HG02763 (cell line): Measurements from ENCODE around the gene KLK2.

Experiments used
- ATAC-seq: cut with Tn5 transposase; IDR thresholded peaks from one replicate; pipeline ENCODE4 v1.9.1; 2021; ENCODE audit warnings: mild to moderate bottlenecking, moderate library complexity; ENCODE audit not compliant: unreplicated experiment

KLK2 gene

DNA sequence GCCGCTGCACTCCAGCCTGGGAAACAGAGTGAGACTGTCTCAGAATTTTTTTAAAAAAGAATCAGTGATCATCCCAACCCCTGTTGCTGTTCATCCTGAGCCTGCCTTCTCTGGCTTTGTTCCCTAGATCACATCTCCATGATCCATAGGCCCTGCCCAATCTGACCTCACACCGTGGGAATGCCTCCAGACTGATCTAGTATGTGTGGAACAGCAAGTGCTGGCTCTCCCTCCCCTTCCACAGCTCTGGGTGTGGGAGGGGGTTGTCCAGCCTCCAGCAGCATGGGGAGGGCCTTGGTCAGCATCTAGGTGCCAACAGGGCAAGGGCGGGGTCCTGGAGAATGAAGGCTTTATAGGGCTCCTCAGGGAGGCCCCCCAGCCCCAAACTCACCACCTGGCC lies at the start of gene KLK2:
TSS of gene KLK2 (plus strand) at position 384 of the 400 bp plus-strand sequence. CDS start 35 bp downstream, outside the sequence.
- ATAC-seq, result no peak

GRCh38 chr19:50826492-50827240 lies 46.6 kb upstream of the KLK2 start:
- ATAC-seq, result no peak

DNA sequence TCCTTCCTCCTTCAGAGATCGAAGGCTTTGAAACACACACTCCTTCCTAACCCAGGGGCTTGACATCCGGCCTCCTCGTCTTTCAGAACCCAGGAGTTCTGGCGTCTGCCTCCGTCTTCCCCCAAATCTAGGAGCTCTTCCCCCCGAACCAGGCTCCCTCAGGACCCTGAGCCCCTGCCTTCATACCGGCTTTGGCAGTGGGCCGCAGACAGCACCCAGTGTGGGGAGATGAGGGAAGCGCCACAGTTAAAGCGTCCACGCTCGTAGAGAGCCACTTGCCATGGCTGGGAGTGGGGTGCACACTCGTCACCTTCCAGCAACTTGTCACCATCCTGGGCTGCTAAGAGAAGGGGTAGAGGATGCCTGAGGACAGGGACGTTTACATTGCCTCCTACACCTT lies 45.8 kb upstream of the KLK2 start:
- ATAC-seq, result no peak

DNA sequence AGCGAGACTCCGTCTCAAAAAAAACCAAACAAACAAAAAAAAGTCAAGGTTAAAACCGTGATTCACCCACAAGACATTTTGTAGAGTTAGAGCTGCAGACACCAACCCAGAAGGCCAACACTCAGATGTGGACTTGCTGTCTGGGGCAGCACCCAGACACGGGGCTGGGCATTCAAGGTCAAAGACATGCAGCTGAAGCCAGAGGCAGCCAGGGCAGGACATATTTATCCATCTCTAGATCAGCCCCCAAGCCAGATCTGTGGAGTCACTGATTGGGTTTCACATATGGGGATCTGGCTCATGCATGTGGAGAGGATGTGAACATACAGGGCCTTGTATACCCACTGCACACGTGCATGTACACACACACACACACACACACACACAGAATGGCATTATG lies 43.4 kb upstream of the KLK2 start:
- ATAC-seq, result no peak

DNA sequence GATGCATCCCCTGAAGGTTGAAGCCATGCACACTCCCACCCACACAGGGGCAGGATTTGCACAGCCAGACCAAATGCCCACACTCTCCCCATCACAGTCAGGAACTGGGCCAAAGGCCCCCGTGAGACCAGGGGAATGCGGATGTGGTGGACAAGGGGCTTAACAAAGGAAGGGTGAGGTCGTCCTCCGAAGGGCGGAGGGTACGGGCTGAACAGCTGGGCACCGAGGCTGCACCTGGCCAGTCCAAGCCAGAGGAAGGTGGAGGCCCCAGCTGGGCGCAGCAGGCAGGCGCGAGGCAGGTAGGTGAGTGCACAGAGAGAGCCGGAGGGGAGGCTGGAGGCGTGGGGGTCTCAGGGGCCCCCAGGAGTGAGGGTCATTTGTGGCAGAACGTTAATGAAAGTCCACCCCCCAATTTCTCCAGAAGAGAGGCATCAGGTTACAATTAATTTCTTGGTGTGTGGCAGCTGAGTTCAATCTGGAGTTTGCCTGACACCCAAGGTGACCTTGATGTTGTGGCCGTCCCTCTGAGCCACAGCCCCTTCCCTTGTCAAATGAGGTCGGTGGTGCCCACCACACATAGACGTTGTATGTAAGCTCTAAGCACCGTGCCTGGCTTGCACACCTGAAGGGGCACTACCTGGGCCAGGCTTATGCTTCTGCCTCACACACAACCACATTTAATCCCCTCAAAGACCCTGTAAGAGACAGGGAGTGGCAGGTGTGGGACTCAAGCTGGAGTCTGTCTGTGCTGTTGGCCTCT lies 42.8 kb upstream of the KLK2 start:
- ATAC-seq, result no peak

DNA sequence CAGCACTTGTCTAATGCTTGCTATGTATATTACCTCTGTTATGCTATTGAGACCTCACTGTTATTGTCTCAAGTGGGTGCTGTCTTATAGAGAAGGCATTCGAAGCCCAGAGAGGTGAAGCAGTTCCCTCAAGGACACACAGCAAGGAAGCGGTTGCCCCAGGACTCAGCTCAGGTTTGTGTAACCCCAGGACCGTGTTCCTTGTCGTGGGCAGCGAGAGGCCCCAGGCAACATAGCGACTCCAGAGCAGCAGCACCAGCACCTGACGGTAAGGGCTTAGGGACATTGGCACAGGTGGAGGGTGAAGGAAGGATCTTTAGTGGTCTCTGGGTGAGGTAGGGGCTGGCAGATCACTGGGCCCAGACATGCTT lies 42.2 kb upstream of the KLK2 start:
- no peak for ATAC-seq

DNA sequence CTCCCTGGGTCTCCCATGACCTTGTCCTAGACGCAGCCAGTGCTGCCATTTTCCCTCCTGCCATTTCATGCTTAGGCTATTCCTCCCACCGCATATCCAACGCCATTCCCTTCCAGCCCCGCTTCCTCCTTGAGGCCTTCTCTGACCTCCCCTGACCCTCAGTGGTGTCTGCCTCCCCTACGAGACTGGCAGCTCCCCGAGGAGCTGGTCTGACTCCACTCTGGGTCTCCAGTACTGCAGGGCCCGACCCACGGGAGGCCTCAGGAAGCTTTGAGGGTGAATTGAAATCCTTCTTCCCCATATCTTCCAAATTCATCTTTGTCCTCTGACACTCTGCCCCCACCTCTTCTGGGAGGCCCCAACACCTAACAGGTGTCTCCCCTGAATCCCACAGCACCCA lies 40.6 kb upstream of the KLK2 start:
- ATAC-seq, result no peak

DNA sequence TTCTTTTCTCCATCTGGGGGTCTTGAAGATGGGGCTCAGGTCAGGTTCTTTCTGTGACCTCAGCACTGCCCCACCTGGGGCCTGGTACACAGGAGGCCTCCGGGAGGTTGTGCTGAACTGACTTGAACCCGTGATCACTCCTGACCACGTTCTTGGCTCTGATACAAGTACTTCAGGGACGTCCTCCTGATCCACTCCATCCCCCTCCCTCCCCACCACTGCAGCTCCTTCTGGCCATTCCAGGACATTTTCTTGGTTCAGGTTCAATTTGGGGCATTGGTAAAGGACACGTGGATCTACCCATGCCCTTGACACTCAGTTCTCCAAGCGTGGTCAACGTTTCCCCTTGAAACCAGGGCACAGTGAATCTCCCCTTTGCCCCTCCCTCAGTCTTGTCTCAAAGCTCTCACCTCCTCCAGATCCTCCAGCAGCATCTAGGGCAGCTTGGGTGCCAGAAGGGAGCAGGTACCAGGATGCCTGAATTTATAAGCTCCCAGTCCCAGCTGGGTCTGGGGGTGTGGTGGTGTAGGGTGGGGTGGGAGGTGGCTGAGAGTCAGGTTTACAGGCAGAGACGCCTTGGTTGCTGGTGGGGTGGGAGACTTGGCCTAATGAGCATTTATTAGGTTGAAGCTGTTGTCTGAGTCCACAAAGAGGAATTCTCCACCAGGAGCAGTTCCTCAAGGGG lies 40.0 kb upstream of the KLK2 start, which contains the start of gene KLK15:
TSS of gene KLK15 (minus strand) at position 458 of the 685 bp plus-strand sequence. CDS start 2,082 bp downstream, outside the sequence.
- ATAC-seq, result no peak

DNA sequence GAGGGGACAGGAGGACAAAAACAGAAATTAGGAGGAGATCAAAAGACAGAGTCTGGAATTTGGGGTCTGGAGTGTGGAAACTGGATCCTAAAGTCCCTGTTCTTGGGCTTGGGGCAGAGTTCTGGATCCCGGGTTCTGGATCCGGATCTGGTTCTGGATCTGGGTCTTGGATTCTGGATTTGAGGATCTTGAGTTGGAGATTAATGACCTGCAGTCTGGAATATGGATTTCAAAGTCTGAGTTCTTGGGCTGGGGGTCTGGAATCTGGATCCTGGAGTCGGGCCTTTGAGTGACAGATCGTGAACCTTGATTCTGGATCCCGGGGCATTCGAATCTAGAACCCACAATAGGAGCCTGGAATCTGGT lies 39.5 kb upstream of the KLK2 start:
- no peak for ATAC-seq

DNA sequence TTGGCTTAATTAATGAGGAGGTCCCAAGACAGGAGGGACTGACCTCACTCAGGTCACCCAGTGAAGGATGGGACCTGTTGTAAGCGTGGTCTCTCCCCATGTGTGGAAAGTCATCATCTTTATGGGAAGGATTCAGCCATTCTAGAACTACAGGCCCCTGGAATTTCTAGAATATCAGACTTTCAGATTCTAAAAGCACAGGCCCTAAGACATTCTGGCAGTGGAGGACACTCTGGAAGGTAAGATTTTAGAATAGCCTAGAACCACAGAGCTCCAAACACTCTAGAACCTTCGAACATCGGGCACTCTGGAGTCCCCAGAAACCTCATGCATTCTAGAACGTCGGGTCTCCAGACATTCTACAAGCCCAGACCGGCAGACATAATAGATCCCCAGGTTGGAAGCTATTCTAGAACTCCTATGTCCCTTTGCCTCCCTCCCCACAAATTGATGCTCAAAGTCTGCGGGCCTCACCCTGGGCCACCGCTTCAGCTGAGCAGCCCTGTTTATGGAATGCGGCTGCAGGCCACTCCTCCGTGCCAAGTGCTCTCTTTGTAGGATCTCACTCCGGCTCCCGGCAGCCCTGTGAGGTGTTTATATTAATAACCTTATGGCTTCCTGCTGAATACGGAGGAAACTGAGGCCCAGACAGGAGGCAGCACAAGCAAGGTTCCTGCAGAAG lies 38.0 kb upstream of the KLK2 start:
- no peak for ATAC-seq

GRCh38 chr19:50835785-50836542 lies 37.3 kb upstream of the KLK2 start:
- ATAC-seq, result no peak

DNA sequence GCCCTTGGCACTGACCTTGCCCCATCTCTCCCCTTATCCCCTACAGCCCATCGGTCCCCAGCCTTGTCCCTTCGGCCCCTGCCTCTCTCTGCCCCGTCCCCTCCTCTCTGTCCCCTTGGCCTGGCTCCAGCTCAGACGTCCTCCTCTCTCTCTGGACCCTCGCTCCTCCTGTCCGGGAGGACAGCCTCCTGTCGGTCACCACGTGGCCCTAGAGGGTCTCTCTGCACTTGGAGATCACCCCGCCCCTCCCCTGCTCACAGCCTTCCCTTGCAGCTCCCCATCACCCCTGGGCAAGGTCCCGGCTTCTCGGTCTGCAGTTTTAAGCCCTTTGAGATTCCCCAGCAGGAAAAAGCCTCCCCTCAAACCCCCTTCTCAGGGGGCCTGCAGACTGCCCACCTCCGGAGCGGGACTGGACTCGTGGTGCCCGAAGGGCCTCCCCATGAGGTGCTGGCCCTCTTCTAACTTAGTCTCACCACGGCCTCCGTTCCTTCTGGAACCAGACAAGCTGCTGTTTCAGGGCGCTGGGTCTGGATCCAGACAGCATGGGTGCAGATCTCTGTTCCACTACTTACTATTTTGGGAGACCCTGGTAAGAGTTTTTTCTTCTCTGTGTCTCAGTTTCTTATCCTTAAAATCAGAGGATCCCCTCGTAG lies 36.6 kb upstream of the KLK2 start:
- ATAC-seq, result no peak

DNA sequence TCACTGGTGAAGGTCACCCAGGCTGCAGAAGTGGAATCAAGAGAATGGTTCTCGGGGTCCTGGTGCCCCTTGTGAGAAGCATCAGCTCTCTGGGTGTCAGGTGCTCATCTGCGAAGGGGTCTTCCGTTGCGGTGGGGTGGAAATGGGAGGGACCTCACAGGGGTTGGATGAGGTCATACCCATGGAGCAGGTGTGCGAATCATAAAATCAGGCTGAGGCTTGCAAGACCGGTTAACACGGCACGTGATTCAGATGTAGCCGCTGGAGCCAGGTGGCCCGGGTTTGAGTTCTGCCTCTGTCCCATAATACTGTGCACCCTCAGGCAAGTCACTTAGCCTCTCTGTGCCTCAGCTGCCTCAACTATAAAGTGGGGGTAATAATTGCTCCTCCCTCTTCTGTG lies 35.9 kb upstream of the KLK2 start:
- ATAC-seq, result no peak

DNA sequence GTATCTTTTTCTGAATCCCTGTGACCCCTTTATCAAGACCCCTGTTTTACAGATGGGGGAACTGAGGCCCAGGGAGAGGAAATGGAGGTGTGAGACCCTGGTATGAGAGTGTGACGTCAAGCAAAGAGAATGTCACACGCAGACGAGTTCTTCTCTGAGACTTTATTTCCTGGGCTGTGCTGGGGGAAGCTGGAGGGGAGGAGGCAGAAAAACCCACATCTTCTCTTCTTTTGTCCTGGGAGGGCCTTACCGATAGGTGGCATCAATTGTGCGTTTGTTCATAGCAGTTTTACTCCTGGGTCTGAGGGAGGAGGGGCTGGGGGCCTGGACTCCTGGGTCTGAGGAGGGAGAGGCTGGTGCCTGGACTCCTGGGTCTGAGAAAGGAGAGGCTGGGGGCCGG lies 35.0 kb upstream of the KLK2 start:
- no peak for ATAC-seq

DNA sequence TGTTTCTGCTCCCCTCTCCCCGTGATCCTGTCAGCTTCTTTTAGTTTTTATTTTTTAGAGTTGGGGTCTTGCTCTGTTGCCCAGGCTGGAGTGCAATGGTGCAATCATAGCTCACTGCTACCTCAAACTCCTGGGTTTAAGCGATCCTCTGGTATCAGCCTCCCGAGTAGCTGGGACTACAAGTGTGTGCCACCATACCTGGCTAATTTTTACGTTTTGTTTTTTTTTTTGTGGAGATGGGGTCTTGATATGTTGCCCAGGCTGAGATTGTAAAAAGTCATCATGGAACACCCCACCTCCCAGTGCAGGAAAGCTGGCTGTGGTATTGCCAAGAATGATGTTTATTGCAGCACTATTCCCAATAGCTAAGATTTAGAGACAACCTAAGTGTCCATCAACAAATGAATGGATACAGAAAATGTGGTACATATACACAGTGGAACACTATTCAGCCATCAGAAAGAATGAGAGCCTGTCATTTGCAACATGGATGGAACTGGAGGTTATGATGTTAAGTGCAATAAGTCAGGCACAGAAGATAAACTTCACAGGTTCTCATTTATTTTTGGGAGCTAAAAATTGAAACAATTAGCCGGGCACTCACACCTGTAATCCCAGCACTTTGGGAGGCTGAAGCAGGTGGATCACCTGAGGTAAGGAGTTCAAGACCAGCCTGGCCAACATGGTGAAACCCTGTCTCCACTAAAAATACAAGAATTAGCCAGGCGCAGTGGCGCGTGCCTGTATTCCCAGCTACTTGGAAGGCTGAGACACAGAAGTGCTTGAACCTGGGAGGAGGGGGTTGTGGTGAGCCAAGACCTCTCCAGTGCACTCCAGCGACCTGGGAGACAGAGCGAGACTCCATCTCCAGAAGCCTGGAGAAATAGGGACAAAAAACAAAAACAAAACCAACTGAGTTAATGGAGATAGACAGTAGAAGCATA lies 33.3 kb upstream of the KLK2 start:
- no peak for ATAC-seq

DNA sequence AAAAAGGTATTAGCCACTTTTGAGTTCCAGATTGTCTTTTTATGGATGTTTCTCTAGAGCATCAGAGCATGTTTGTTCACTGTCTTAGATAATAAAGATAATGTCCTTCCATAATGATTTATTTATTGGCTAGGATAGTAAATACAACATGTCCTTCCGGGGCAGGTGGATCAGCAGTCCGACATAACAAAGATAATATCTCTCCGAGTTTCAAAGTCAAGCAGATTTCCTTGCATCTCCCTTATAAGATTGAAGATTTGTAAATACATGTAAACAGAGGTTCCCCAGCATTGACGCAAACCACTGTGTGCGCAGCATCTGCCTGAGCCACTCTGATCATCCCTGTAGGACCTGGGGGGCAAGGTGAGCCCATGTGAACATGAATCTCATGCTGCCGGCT lies 31.1 kb upstream of the KLK2 start:
- ATAC-seq, result no peak

GRCh38 chr19:50843205-50843604 lies 30.0 kb upstream of the KLK2 start:
- no peak for ATAC-seq

GRCh38 chr19:50843701-50844221 lies 29.5 kb upstream of the KLK2 start:
- no peak for ATAC-seq
